ENCODE data around the gene CELSR1. TPM values are rescaled to one million over a fixed set of nuclear protein-coding genes. Genes with fewer than 3 reads are reported as not detected.
A peak's percentile ranks its signal among the peaks of the same experiment; 100 is the strongest.

Gene CELSR1
- total and polyA plus RNA-seq, 7 donors, result 0.09 to 0.39 (median 0.18) TPM

DNA sequence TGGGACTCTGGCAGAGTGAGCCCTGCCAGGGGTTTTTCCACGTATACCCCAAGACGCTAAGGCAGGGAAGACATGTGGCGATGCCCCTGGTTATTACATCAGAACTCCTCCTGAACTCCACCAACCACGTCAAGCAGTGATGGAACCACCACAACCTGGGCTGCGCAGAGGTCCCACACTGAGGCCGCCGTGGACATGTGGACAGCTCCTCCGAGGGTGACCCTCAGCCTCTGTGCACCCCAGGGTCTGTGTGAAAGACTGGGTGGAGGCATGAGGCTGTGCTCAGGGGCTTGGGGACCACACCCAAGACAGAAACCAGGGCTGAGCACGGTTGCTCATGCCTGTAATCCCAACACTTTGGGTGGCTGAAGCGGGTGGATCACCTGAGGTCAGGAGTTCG, 149.7 kb downstream of the CELSR1 start:
- Histone ChIP-seq H3K36me3 (ENCODE audit: insufficient read depth in 1 of 2, low read depth in 1 of 2) (no peaks in the 10 kb centered on the region), H3K9me3 (no peaks in the 10 kb centered on the region), H3K4me3 (no peak overlapping the region), H3K27me3 (ENCODE audit: insufficient read depth in 3 of 3, low read length in 2 of 3) (no peaks in the 10 kb centered on the region), H3K4me1 (no peaks in the 10 kb centered on the region), H3K27ac (no peak overlapping the region)
- TF ChIP-seq CTCF (IDR thresholded peaks at IDR 0.05), result no peak
- WGBS, 3 donors, result 89 to 93% (median 90%) methylated on average over 11 of the region's 11 CpGs
- ATAC-seq, result no peak
- intact Hi-C loops (cut with DNase I), result no loop called here
- no peak for DNase-seq

DNA sequence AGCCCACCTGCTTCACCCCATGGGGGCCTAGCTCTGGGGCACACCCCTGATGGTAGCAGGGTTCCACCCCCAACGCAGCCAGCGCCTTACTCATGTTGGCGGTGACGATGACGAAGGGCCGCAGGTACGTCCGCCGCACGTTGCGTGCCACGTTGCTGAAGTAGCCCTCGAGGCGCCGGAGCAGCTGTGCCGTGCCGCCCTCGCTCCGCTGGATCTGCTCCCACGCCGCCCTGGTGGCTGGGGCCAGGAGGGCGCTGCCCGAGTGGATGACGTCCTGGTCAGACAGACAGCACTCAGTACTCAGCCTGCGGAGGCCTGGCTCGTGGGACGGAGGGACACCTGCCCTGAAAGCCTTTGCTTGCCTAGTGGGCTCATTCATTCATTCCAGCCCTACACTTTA, 151.1 kb downstream of the CELSR1 start:
- intact Hi-C loops (cut with DNase I), result no loop called here
- H3K4me3 ChIP-seq, result no peak overlapping the region
- DNase-seq (no peak), ATAC-seq (no peak)
- H3K27ac ChIP-seq, result no peak overlapping the region
- H3K27me3 ChIP-seq (ENCODE audit: insufficient read depth in 3 of 3, low read length in 2 of 3), result no peaks in the 10 kb centered on the region
- no peak for TF ChIP-seq CTCF (IDR thresholded peaks at IDR 0.05)
- no peaks in the 10 kb centered on the region for H3K36me3 ChIP-seq (ENCODE audit: insufficient read depth in 1 of 2, low read depth in 1 of 2)
- WGBS, 3 donors, result 90 to 94% (median 90%) methylated on average over 24 to 27 of the region's 27 CpGs
- no peaks in the 10 kb centered on the region for H3K9me3 ChIP-seq
- H3K4me1 ChIP-seq, result no peaks in the 10 kb centered on the region

DNA sequence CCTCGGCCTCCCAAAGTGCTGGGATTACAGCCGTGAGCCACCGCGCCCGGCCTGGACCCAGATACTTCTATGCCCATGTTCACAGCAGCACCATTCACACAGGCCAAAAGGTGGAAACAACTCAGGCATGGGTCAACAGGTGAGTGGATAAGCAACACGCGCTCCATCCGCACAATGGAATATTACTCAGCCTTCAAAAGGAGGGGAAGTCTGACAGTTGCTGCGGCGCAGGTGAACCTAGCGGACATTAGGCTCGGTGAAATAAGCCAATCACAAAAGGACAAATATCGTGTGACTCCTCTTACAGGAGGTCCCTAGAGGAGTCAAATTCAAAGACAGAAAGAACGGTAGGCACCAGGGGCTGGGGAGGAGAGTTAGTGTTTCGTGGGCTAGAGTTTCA, 154.9 kb downstream of the CELSR1 start:
- no peak for DNase-seq
- Histone ChIP-seq H3K4me3 (no peak overlapping the region), H3K36me3 (ENCODE audit: insufficient read depth in 1 of 2, low read depth in 1 of 2) (no peaks in the 10 kb centered on the region), H3K27me3 (ENCODE audit: insufficient read depth in 3 of 3, low read length in 2 of 3) (peaks cover 0 to 6% (median 0%) of the 10 kb centered on the region in 3 donors), H3K4me1 (no peaks in the 10 kb centered on the region), H3K27ac (no peak overlapping the region), H3K9me3 (no peaks in the 10 kb centered on the region)
- intact Hi-C loops (cut with DNase I), result no loop called here
- ATAC-seq, result no peak
- 87 to 94% (median 91%) methylated on average over 15 of the region's 15 CpGs for WGBS, 3 donors
- no peak for TF ChIP-seq CTCF (IDR thresholded peaks at IDR 0.05)

DNA sequence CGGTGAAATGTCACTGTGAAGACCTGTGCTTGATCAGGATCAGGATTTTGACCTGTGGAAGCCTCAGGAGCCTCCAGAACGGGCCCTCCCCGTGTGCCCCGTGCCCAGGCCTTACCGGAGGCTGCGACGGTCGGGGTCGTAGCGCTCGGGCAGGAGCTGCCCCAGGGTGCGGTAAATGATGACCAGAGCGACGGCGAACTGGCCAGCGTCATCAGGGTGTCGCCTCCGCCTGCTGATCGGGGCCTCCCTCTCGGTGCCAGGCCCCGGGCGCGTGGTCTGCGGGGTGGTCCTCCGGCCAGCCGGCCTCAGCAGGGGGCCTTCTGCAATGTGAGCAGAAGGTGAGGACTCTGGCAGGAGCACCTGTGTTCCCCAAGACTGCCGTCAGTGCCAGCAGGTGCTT, 155.7 kb downstream of the CELSR1 start:
- H3K9me3 ChIP-seq, result no peaks in the 10 kb centered on the region
- intact Hi-C loops (cut with DNase I), result no loop called here
- DNase-seq (no peak), ATAC-seq (no peak)
- TF ChIP-seq CTCF (IDR thresholded peaks at IDR 0.05), result no peak
- peaks cover 0 to 6% (median 0%) of the 10 kb centered on the region in 3 donors for H3K27me3 ChIP-seq (ENCODE audit: insufficient read depth in 3 of 3, low read length in 2 of 3)
- H3K36me3 ChIP-seq (ENCODE audit: insufficient read depth in 1 of 2, low read depth in 1 of 2), result no peaks in the 10 kb centered on the region
- WGBS, 3 donors, result 95 to 96% (median 95%) methylated on average over 27 of the region's 27 CpGs
- H3K4me3 ChIP-seq, result no peak overlapping the region
- no peak overlapping the region for H3K27ac ChIP-seq
- no peaks in the 10 kb centered on the region for H3K4me1 ChIP-seq

DNA sequence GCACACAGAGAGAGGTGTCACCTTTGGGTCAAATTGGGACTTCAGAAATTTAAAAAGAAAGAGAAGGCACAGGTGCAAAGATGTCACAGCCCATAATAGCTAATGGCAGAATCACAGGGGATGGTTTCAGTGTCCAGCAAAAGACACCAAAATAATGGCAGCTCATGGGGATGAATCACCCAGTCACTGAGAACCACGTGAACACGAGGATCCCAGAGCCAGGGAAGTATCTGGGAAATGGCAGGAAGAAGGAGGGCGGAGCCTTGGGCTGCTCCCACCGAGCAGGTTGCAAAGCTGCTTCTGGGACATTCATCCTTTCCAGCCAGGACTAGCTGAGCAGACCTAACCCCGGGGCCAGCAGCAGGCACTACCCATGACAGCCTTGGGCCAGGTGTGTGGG, 156.3 kb downstream of the CELSR1 start:
- Histone ChIP-seq H3K36me3 (ENCODE audit: insufficient read depth in 1 of 2, low read depth in 1 of 2) (no peaks in the 10 kb centered on the region), H3K27ac (no peak overlapping the region), H3K27me3 (ENCODE audit: insufficient read depth in 3 of 3, low read length in 2 of 3) (peaks cover 0 to 6% (median 0%) of the 10 kb centered on the region in 3 donors), H3K4me1 (no peaks in the 10 kb centered on the region), H3K9me3 (no peaks in the 10 kb centered on the region), H3K4me3 (no peak overlapping the region)
- 49 to 54% (median 53%) methylated on average over 5 of the region's 5 CpGs for WGBS, 3 donors
- peak in 1 of 4 donors; percentile 42 for ATAC-seq
- TF ChIP-seq CTCF (IDR thresholded peaks at IDR 0.05), result no peak
- DNase-seq, result no peak
- intact Hi-C loops (cut with DNase I), result no loop called here
